CD4-positive, alpha-beta memory T cell (primary cell): ENCODE measurements around the gene NPL. TPM values are rescaled to one million over a fixed set of nuclear protein-coding genes. Genes with fewer than 3 reads are reported as not detected.

Experiments used
- CTCF ChIA-PET: fragments of 350-600 bp; sonication (Branson Sonifier 250); formaldehyde crosslinking; loops from one replicate; lab custom pipeline; 2021; ENCODE audit warnings: inconsistent platforms; ENCODE audit not compliant: partially characterized antibody; lab: Charles Lee
- POLR2A ChIA-PET: fragments of 350-600 bp; sonication (Branson Sonifier 250); formaldehyde crosslinking; loops from one replicate; lab custom pipeline; 2021; ENCODE audit not compliant: partially characterized antibody; lab: Charles Lee
- DNase-seq, 5 donors: peaks; one replicate each; pipeline versions ENCODE4 v3.0.0 to v3.0.0-alpha.2; 2020 to 2022; ENCODE audit warnings: mixed read lengths in 1 of 5
- H3K27ac ChIP-seq: one replicate; pipeline ENCODE4 v1.7.0; 2013; ENCODE audit warnings: low read depth, low read length
- H3K27me3 ChIP-seq: 2 replicates; pipeline ENCODE4 v1.7.0; 2013; ENCODE audit warnings: mild to moderate bottlenecking, low read length, moderate library complexity; ENCODE audit not compliant: insufficient read depth
- H3K36me3 ChIP-seq: 2 replicates; pipeline ENCODE4 v1.7.0; 2013; ENCODE audit warnings: mild to moderate bottlenecking, low read length, moderate library complexity; ENCODE audit not compliant: insufficient read depth
- H3K4me1 ChIP-seq: 2 replicates; pipeline ENCODE4 v1.7.0; 2013; ENCODE audit warnings: mild to moderate bottlenecking, low read length, moderate library complexity; ENCODE audit not compliant: insufficient read depth
- H3K4me3 ChIP-seq, 2 donors: one replicate each; pipeline ENCODE4 v1.7.0; 2013; ENCODE audit warnings: low read length in 2 of 2, mild to moderate bottlenecking in 1 of 2
- H3K9me3 ChIP-seq, 2 donors: one replicate each; pipeline ENCODE4 v1.7.0; 2013; ENCODE audit warnings: low read length in 2 of 2, control low read depth in 1 of 2; ENCODE audit not compliant: control insufficient read depth in 1 of 2
- H3K27ac Mint-ChIP-seq, 7 donors: one replicate each; pipeline ENCODE4 v1.8.0; 2020 to 2021; ENCODE audit warnings: mixed read lengths in 7 of 7, mild to moderate bottlenecking in 6 of 7, inconsistent platforms in 3 of 7, moderate library complexity in 3 of 7
- H3K27me3 Mint-ChIP-seq, 2 donors: one replicate each; pipeline ENCODE4 v1.8.0; 2020 to 2021; ENCODE audit warnings: mixed read lengths in 2 of 2
- H3K36me3 Mint-ChIP-seq, 2 donors: one replicate each; pipeline ENCODE4 v1.8.0; 2020 to 2021; ENCODE audit warnings: mixed read lengths in 2 of 2, inconsistent platforms in 1 of 2, mild to moderate bottlenecking in 1 of 2
- H3K4me1 Mint-ChIP-seq, 4 donors: one replicate each; pipeline ENCODE4 v1.8.0; 2020 to 2021; ENCODE audit warnings: mixed read lengths in 4 of 4, mild to moderate bottlenecking in 1 of 4
- H3K4me3 Mint-ChIP-seq, 8 donors: one replicate each; pipeline ENCODE4 v1.8.0; 2020 to 2021; ENCODE audit warnings: mixed read lengths in 8 of 8, mild to moderate bottlenecking in 7 of 8, moderate library complexity in 6 of 8, inconsistent platforms in 3 of 8
- H3K9me3 Mint-ChIP-seq, 8 donors: one replicate each; pipeline ENCODE4 v1.8.0; 2020 to 2021; ENCODE audit warnings: mixed read lengths in 8 of 8, mild to moderate bottlenecking in 5 of 8, inconsistent platforms in 3 of 8, moderate library complexity in 1 of 8
- intact Hi-C: fragments of 100-400 bp; cut with micrococcal nuclease; formaldehyde crosslinking; loops from one replicate; pipeline ENCODE4 v1.15.1; 2023
- polyA plus RNA-seq, 2 donors: library from polyadenylated mRNA; unstranded; fragments of 300-500 nt; fragmentation: Illumina TruSeq; gene quantifications; one replicate each; pipeline ENCODE4 v1.2.3, GENCODE V29; 2021
- total RNA-seq, 2 experiments: library from RNA; stranded (reverse); gene quantifications; one replicate each; pipeline ENCODE4 v1.2.3, GENCODE V29; 2021

NPL gene
- total and polyA plus RNA-seq, 4 experiments from 2014 or later, result 3.5 to 9.6 (median 7.7) TPM

- Mint-ChIP-seq H3K36me3 (peaks cover 13 to 38% of the 10 kb centered on the region in 2 donors), H3K4me1 (no peaks in the 10 kb centered on the region), H3K27me3 (no peaks in the 10 kb centered on the region), H3K4me3 (no peak overlapping the region), H3K9me3 (no peaks in the 10 kb centered on the region), H3K27ac (no peak overlapping the region)
- intact Hi-C loops, result no loop called here
- H3K9me3 ChIP-seq, result no peaks in the 10 kb centered on the region
- ChIA-PET CTCF (no interaction called here), POLR2A (no interaction called here)
- no peak overlapping the region for H3K27ac ChIP-seq
- no peak for DNase-seq
- H3K36me3 ChIP-seq, result no peaks in the 10 kb centered on the region
- no peak overlapping the region for H3K4me3 ChIP-seq
- H3K27me3 ChIP-seq, result no peaks in the 10 kb centered on the region
- H3K4me1 ChIP-seq, result no peaks in the 10 kb centered on the region
These were observed 33.6 kb downstream of the NPL start for GRCh38 chr1:182823220-182823619.

DNA sequence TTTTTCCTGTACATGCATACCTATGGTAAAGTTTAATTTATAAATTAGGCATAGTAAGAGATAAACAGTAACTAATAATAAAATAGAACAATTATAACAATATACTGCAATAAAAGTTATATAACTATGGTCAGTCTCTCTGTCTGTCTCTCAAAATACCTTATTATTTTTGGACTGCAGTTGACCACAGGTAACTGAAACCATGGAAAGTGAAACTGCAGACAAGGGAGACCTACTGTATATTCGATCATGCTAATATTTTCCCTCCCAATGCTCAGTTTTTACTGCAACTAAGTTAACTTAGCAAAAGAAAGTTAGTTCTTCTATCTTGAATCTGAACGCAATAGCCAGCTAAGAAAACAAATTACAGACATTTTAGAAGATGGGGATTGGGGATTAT is 37.3 kb downstream of the NPL start:
- Histone ChIP-seq H3K4me1 (no peaks in the 10 kb centered on the region), H3K4me3 (no peak overlapping the region), H3K27me3 (no peaks in the 10 kb centered on the region), H3K9me3 (no peaks in the 10 kb centered on the region), H3K36me3 (no peaks in the 10 kb centered on the region), H3K27ac (no peak overlapping the region)
- ChIA-PET CTCF (no interaction called here), POLR2A (no interaction called here)
- Mint-ChIP-seq H3K27me3 (no peaks in the 10 kb centered on the region), H3K4me3 (no peak overlapping the region), H3K4me1 (no peaks in the 10 kb centered on the region), H3K36me3 (peaks cover 0 to 28% of the 10 kb centered on the region in 2 donors), H3K9me3 (no peaks in the 10 kb centered on the region), H3K27ac (no peak overlapping the region)
- DNase-seq, result no peak
- intact Hi-C loops, result loop anchor here (1.0 kb wide), 1 partner anchor 36 kb away; no protein-coding TSS in a partner anchor

DNA sequence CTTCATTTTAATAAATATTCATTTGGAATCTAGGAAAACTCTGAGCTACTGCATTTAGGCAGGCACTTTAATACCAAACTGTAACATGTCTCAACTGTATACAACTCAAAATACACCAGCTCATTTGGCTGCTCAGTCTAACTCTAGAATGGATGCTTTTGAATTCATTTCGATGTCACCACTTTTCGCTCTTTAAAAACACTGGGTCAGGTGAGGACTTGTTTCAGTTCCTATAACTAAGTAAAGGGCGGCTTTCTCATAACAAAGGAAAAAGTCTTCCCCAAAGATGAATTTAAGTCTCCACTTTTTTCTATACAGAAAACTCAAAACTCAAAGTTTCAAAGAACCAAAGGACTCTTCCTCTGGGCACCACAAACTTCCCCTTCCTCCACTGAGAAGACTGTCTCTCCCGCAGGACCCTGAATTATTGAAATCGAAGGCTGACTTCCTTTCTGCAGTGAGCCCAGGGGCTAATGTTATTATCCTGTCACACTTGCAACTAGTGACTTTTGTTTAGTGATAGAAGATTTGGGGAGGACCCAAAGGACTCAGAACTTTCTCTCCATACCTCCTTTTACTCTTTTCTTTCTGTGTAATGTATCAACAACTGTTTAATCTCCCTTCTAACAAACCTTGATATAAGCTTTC is 39.8 kb downstream of the NPL start:
- no peak overlapping the region for H3K27ac Mint-ChIP-seq
- H3K9me3 ChIP-seq, result no peaks in the 10 kb centered on the region
- H3K27ac ChIP-seq, result no peak overlapping the region
- H3K27me3 Mint-ChIP-seq, result no peaks in the 10 kb centered on the region
- no peaks in the 10 kb centered on the region for H3K36me3 ChIP-seq
- intact Hi-C loops, result no loop called here
- H3K36me3 Mint-ChIP-seq, result peaks cover 0 to 21% of the 10 kb centered on the region in 2 donors
- H3K4me3 Mint-ChIP-seq, result no peak overlapping the region
- H3K4me1 Mint-ChIP-seq, result no peaks in the 10 kb centered on the region
- H3K9me3 Mint-ChIP-seq, result no peaks in the 10 kb centered on the region
- ChIA-PET POLR2A (no interaction called here), CTCF (no interaction called here)
- DNase-seq, result no peak
- H3K4me3 ChIP-seq, result no peak overlapping the region
- no peaks in the 10 kb centered on the region for H3K27me3 ChIP-seq
- H3K4me1 ChIP-seq, result no peaks in the 10 kb centered on the region

- Mint-ChIP-seq H3K36me3 (peaks cover 0 to 12% of the 10 kb centered on the region in 2 donors), H3K27me3 (no peaks in the 10 kb centered on the region), H3K27ac (no peak overlapping the region), H3K9me3 (no peaks in the 10 kb centered on the region), H3K4me3 (no peak overlapping the region), H3K4me1 (peaks cover 0 to 2% (median 0%) of the 10 kb centered on the region in 4 donors)
- CTCF ChIA-PET, result no interaction called here
- POLR2A ChIA-PET, result no interaction called here
- Histone ChIP-seq H3K27me3 (no peaks in the 10 kb centered on the region), H3K36me3 (no peaks in the 10 kb centered on the region), H3K9me3 (no peaks in the 10 kb centered on the region), H3K4me3 (no peak overlapping the region), H3K4me1 (no peaks in the 10 kb centered on the region), H3K27ac (no peak overlapping the region)
- DNase-seq, result no peak
- intact Hi-C loops, result no loop called here
These were observed 43.7 kb downstream of the NPL start for GRCh38 chr1:182833271-182833670.

- ChIA-PET CTCF (no interaction called here), POLR2A (interaction anchor here (1.0 kb wide), 1 partner anchor 45 kb away, joined by 5 read pairs; the partner anchor contains the start of gene NPL)
- no peaks in the 10 kb centered on the region for H3K27me3 Mint-ChIP-seq
- DNase-seq, result no peak
- H3K4me3 ChIP-seq, result no peak overlapping the region
- intact Hi-C loops, result no loop called here
- H3K27me3 ChIP-seq, result no peaks in the 10 kb centered on the region
- peaks cover 2 to 8% (median 5%) of the 10 kb centered on the region in 4 donors for H3K4me1 Mint-ChIP-seq
- H3K36me3 ChIP-seq, result no peaks in the 10 kb centered on the region
- H3K27ac ChIP-seq, result no peak overlapping the region
- no peaks in the 10 kb centered on the region for H3K4me1 ChIP-seq
- no peak overlapping the region for H3K4me3 Mint-ChIP-seq
- H3K9me3 ChIP-seq, result no peaks in the 10 kb centered on the region
- H3K36me3 Mint-ChIP-seq, result peaks cover 5 to 6% of the 10 kb centered on the region in 2 donors
- H3K27ac Mint-ChIP-seq, result no peak overlapping the region
- H3K9me3 Mint-ChIP-seq, result peaks cover 0 to 2% (median 0%) of the 10 kb centered on the region in 8 donors
These were observed 44.8 kb downstream of the NPL start for GRCh38 chr1:182834326-182834725.

- peaks cover 4% of the 10 kb centered on the region for H3K4me1 ChIP-seq
- Mint-ChIP-seq H3K4me3 (no peak overlapping the region), H3K4me1 (peaks cover 8 to 21% (median 13%) of the 10 kb centered on the region in 4 donors), H3K27ac (no peak overlapping the region), H3K27me3 (no peaks in the 10 kb centered on the region), H3K9me3 (peaks cover 0 to 2% (median 0%) of the 10 kb centered on the region in 8 donors), H3K36me3 (peaks cover 3 to 15% of the 10 kb centered on the region in 2 donors)
- ChIA-PET POLR2A (no interaction called here), CTCF (interaction anchor here (0.6 kb wide), 1 partner anchor 236 kb away, joined by 5 read pairs; no protein-coding TSS in a partner anchor)
- no peaks in the 10 kb centered on the region for H3K27me3 ChIP-seq
- no peak overlapping the region for H3K27ac ChIP-seq
- intact Hi-C loops, result loop anchor here (5.0 kb wide), 2 partner anchors 36 to 219 kb away; no protein-coding TSS in a partner anchor
- no peak overlapping the region for H3K4me3 ChIP-seq
- no peak for DNase-seq
- no peaks in the 10 kb centered on the region for H3K9me3 ChIP-seq
- no peaks in the 10 kb centered on the region for H3K36me3 ChIP-seq
These were observed 46.2 kb downstream of the NPL start for GRCh38 chr1:182835806-182836205.

GRCh38 chr1:182839209-182840066 is 49.9 kb downstream of the NPL start, which contains the start of gene DHX9:
TSS of gene DHX9 (plus strand) at chr1:182839347. CDS start at chr1:182842567, 3,220 bp downstream.
- H3K36me3 ChIP-seq, result peaks cover 12% of the 10 kb centered on the region
- H3K9me3 ChIP-seq, result no peaks in the 10 kb centered on the region
- peaks cover 38% of the 10 kb centered on the region for H3K4me1 ChIP-seq
- H3K27ac ChIP-seq, result peak within 1 kb of the TSS; percentile 81
- peaks cover 22 to 41% of the 10 kb centered on the region in 2 donors for H3K36me3 Mint-ChIP-seq
- DNase-seq, result peak; percentile 95 to 99 (median 96)
- H3K4me1 Mint-ChIP-seq, result peaks cover 34 to 57% (median 42%) of the 10 kb centered on the region in 4 donors
- H3K27ac Mint-ChIP-seq, result peak within 1 kb of the TSS; percentile 89 to 100 (median 98)
- H3K4me3 Mint-ChIP-seq, result peak within 1 kb of the TSS; percentile 88 to 99 (median 96)
- H3K27me3 ChIP-seq, result no peaks in the 10 kb centered on the region
- CTCF ChIA-PET, result interaction anchor here (1.1 to 1.4 kb wide), 2 partner anchors 57 to 243 kb away, joined by 3 to 6 read pairs; no protein-coding TSS in a partner anchor
- POLR2A ChIA-PET, result interaction anchor here (0.9 to 2.2 kb wide), 8 partner anchors 17 to 251 kb away, joined by 3 to 11 read pairs (median 4); partner anchors contain the start of gene NPL
- H3K27me3 Mint-ChIP-seq, result no peaks in the 10 kb centered on the region
- H3K4me3 ChIP-seq, result peak within 1 kb of the TSS; percentile 44 to 69
- H3K9me3 Mint-ChIP-seq, result peaks cover 0 to 2% (median 0%) of the 10 kb centered on the region in 8 donors
- intact Hi-C loops, result loop anchor here (1.0 to 10.0 kb wide), 8 partner anchors 33 to 697 kb away; partner anchors contain the start of genes NPL and RGS16
